GM23248 (cell line): ENCODE results near the gene HOXB6.

ENCODE experiments used
- EZH2 ChIP-seq: fragments of 200-600 bp; sonication (generic); IDR thresholded peaks from 2 replicates; pipeline ENCODE4 v1.6.1; 2018; ENCODE audit warnings: antibody characterized with exemption, mild to moderate bottlenecking; ENCODE audit not compliant: insufficient read depth, poor library complexity, severe bottlenecking
- EZH2phosphoT487 ChIP-seq: fragments of 200-600 bp; sonication (generic); IDR thresholded peaks from 2 replicates; pipeline ENCODE4 v1.6.1; 2018; ENCODE audit warnings: antibody characterized with exemption, moderate library complexity, mild to moderate bottlenecking, low read depth; ENCODE audit not compliant: insufficient read depth

DNA sequence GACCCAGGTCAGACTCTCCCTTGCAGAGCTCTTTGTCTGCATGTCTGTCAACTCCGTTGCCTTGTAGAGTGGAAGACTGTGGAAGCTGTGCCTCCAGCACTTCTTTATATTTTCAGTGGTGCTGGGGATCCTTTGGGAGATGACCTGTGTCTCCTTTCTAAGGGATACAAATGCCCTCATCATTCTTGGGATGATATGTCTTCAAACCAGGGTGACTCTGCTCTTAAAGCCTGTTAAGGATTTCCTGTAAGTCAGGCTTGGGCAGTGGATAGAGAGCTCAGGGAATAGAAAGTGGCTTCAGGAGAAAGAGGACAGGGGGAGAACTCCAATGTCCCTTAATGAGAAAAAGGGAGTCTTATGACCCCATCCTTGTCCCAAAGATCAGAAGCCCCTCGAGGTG is 16.3 kb downstream of the HOXB6 start:
- TF ChIP-seq EZH2: no peak
- TF ChIP-seq EZH2phosphoT487: no peak
